SH-SY5Y (cell line): Measurements from ENCODE around the gene DEFB115.

Experiments used
- GATA2 ChIP-seq: IDR thresholded peaks from 2 replicates; pipeline ENCODE4 v1.6.1; 2011; ENCODE audit warnings: mild to moderate bottlenecking, low read depth, low read length
- GATA3 ChIP-seq: IDR thresholded peaks from 2 replicates; pipeline ENCODE4 v1.6.1; 2011; ENCODE audit warnings: low read depth, mild to moderate bottlenecking, low read length, moderate library complexity

Gene DEFB115

GRCh38 chr20:31257364-31257763 is at the start of gene DEFB115:
DEFB115 (plus strand) TSS chr20:31257664; CDS start chr20:31257664, 0 bp downstream.
- no peak for TF ChIP-seq GATA3
- no peak for TF ChIP-seq GATA2

- TF ChIP-seq GATA3, result no peak
- TF ChIP-seq GATA2, result no peak
Measured at GRCh38 chr20:31236953-31237352, 20.5 kb upstream of the DEFB115 start.

GRCh38 chr20:31237763-31238162 is 19.7 kb upstream of the DEFB115 start:
- TF ChIP-seq GATA2 (no peak), GATA3 (no peak)

GRCh38 chr20:31239139-31239538 is 18.3 kb upstream of the DEFB115 start:
- TF ChIP-seq GATA3, result no peak
- no peak for TF ChIP-seq GATA2

- no peak for TF ChIP-seq GATA2
- TF ChIP-seq GATA3, result no peak
Measured at GRCh38 chr20:31256959-31257358, 505 bp upstream of the DEFB115 start.

GRCh38 chr20:31260326-31260932 is 3.0 kb downstream of the DEFB115 start:
- no peak for TF ChIP-seq GATA3
- TF ChIP-seq GATA2, result no peak

GRCh38 chr20:31274441-31274840 is 17.0 kb downstream of the DEFB115 start:
- TF ChIP-seq GATA3, result no peak
- TF ChIP-seq GATA2, result no peak

- TF ChIP-seq GATA3 (no peak), GATA2 (no peak)
Measured at GRCh38 chr20:31278178-31278577, 20.7 kb downstream of the DEFB115 start.

GRCh38 chr20:31308535-31309162 is 51.2 kb downstream of the DEFB115 start, which contains the start of gene DEFB116:
DEFB116 (minus strand) TSS chr20:31308585; CDS start chr20:31308585, 0 bp downstream.
- no peak for TF ChIP-seq GATA2
- no peak for TF ChIP-seq GATA3
